ENCODE measurements around the gene MINDY1.

GRCh38 chr1:150981177-150981804, 25.4 kb downstream of the MINDY1 start:
- TF ChIP-seq POLR2A (IDR thresholded peaks at IDR 0.05; ENCODE audit: low read length) (no peak), GATA1 (IDR thresholded peaks at IDR 0.05; ENCODE audit: low read depth, low read length) (no peak)

Measured in erythroblast (primary cell).